H9 (cell line): Measurements from ENCODE around the gene HAL. TPM values are rescaled to one million over a fixed set of nuclear protein-coding genes. Genes with fewer than 3 reads are reported as not detected.

Source experiments
- DNase-seq: peaks from one replicate; pipeline ENCODE4 v3.0.0-alpha.2; 2017
- H2AFZ ChIP-seq: one replicate; pipeline ENCODE4 v1.6.1; 2013; ENCODE audit warnings: mild to moderate bottlenecking, low read length, control low read depth, moderate library complexity
- H2AK5ac ChIP-seq: 2 replicates; pipeline ENCODE4 v1.6.1; 2013; ENCODE audit warnings: low read length, control low read depth, mixed read lengths; ENCODE audit not compliant: insufficient read length
- H2BK120ac ChIP-seq: one replicate; pipeline ENCODE4 v1.6.1; 2013; ENCODE audit warnings: low read depth, mild to moderate bottlenecking, low read length, control low read depth, inconsistent platforms; ENCODE audit not compliant: poor library complexity, severe bottlenecking
- H2BK12ac ChIP-seq: 2 replicates; pipeline ENCODE4 v1.6.1; 2013; ENCODE audit warnings: low read length, control low read depth, mixed read lengths, low read depth; ENCODE audit not compliant: insufficient read length
- H2BK15ac ChIP-seq: 2 replicates; pipeline ENCODE4 v1.6.1; 2013; ENCODE audit warnings: low read depth, low read length, control low read depth
- H2BK20ac ChIP-seq: one replicate; pipeline ENCODE4 v1.6.1; 2013; ENCODE audit warnings: low read depth, mild to moderate bottlenecking, low read length, control low read depth, inconsistent platforms; ENCODE audit not compliant: poor library complexity, severe bottlenecking
- H2BK5ac ChIP-seq: 2 replicates; pipeline ENCODE4 v1.6.1; 2013; ENCODE audit warnings: low read length, control low read depth, mixed read lengths; ENCODE audit not compliant: insufficient read length
- H3K14ac ChIP-seq: 2 replicates; pipeline ENCODE4 v1.6.1; 2013; ENCODE audit warnings: low read length, control low read depth; ENCODE audit not compliant: insufficient read depth
- H3K18ac ChIP-seq: 2 replicates; pipeline ENCODE4 v1.6.1; 2013; ENCODE audit warnings: low read depth, mild to moderate bottlenecking, mixed read lengths, low read length, control low read depth; ENCODE audit not compliant: insufficient read length
- H3K23ac ChIP-seq: 2 replicates; pipeline ENCODE4 v1.6.1; 2013; ENCODE audit warnings: low read length, control low read depth, mixed read lengths, low read depth; ENCODE audit not compliant: insufficient read length
- H3K23me2 ChIP-seq: 2 replicates; pipeline ENCODE4 v1.6.1; 2013; ENCODE audit warnings: low read depth, mild to moderate bottlenecking, mixed read lengths, low read length, control low read depth; ENCODE audit not compliant: insufficient read length, poor library complexity, severe bottlenecking
- H3K27ac ChIP-seq: 2 replicates; pipeline ENCODE4 v1.5.1; 2013; ENCODE audit warnings: low read length, control low read depth, mixed read lengths, low read depth; ENCODE audit not compliant: insufficient read length
- H3K27me3 ChIP-seq: 2 replicates; pipeline ENCODE4 v1.6.1; 2013; ENCODE audit warnings: low read length, control low read depth, inconsistent platforms; ENCODE audit not compliant: insufficient read depth
- H3K4ac ChIP-seq: 2 replicates; pipeline ENCODE4 v1.6.1; 2013; ENCODE audit warnings: low read depth, mild to moderate bottlenecking, control low read depth, inconsistent platforms, low read length, moderate library complexity
- H3K4me1 ChIP-seq: 2 replicates; pipeline ENCODE4 v1.6.1; 2013; ENCODE audit warnings: low read length, control low read depth, inconsistent platforms; ENCODE audit not compliant: insufficient read depth
- H3K4me2 ChIP-seq: 2 replicates; pipeline ENCODE4 v1.6.1; 2013; ENCODE audit warnings: low read length, control low read depth, mixed read lengths; ENCODE audit not compliant: insufficient read length, insufficient read depth
- H3K56ac ChIP-seq: 2 replicates; pipeline ENCODE4 v1.6.1; 2013; ENCODE audit warnings: low read depth, mild to moderate bottlenecking, mixed read lengths, low read length, control low read depth; ENCODE audit not compliant: insufficient read length
- H3K79me1 ChIP-seq: 2 replicates; pipeline ENCODE4 v1.6.1; 2013; ENCODE audit warnings: low read depth, mild to moderate bottlenecking, moderate library complexity, low read length, control low read depth, inconsistent platforms; ENCODE audit not compliant: insufficient read depth, poor library complexity, severe bottlenecking
- H3K79me2 ChIP-seq: 2 replicates; pipeline ENCODE4 v1.6.1; 2013; ENCODE audit warnings: low read length, control low read depth, inconsistent platforms; ENCODE audit not compliant: insufficient read depth
- H3K9ac ChIP-seq: 2 replicates; pipeline ENCODE4 v1.6.1; 2013; ENCODE audit warnings: low read length, control low read depth, mixed read lengths; ENCODE audit not compliant: insufficient read length; ENCODE audit errors: extremely low read depth
- H3K9me3 ChIP-seq: one replicate; pipeline ENCODE4 v1.6.1; 2013; ENCODE audit warnings: low read depth, low read length, inconsistent platforms; ENCODE audit not compliant: control insufficient read depth
- H3T11ph ChIP-seq: one replicate; pipeline ENCODE4 v1.6.1; 2013; ENCODE audit warnings: mild to moderate bottlenecking, low read length, control low read depth, inconsistent platforms
- H4K20me1 ChIP-seq: one replicate; pipeline ENCODE4 v1.6.1; 2013; ENCODE audit not compliant: control insufficient read depth, insufficient read length, insufficient read depth
- H4K5ac ChIP-seq: 2 replicates; pipeline ENCODE4 v1.6.1; 2013; ENCODE audit warnings: low read depth, mild to moderate bottlenecking, mixed read lengths, low read length, control low read depth; ENCODE audit not compliant: insufficient read length
- H4K8ac ChIP-seq: replicated peaks from 2 replicates; pipeline ENCODE4 v1.6.1; 2013; ENCODE audit warnings: low read length, control low read depth, mixed read lengths, low read depth; ENCODE audit not compliant: insufficient read length
- H4K91ac ChIP-seq: 2 replicates; pipeline ENCODE4 v1.6.1; 2013; ENCODE audit warnings: low read depth, mild to moderate bottlenecking, moderate library complexity, mixed read lengths, low read length, control low read depth; ENCODE audit not compliant: insufficient read length
- H3K27ac Mint-ChIP-seq, 3 experiments: 2 replicates in 2 of 3; 3 replicates in 1 of 3; pipeline ENCODE4 v1.8.0; 2020 to 2021; ENCODE audit warnings: mixed read lengths in 3 of 3, mild to moderate bottlenecking in 1 of 3, moderate library complexity in 1 of 3
- H3K27me3 Mint-ChIP-seq: 2 replicates; pipeline ENCODE4 v1.8.0; 2021; ENCODE audit warnings: low read depth, mild to moderate bottlenecking, moderate library complexity, mixed read lengths
- H3K36me3 Mint-ChIP-seq, 3 experiments: 2 replicates in 2 of 3; 3 replicates in 1 of 3; pipeline ENCODE4 v1.8.0; 2020 to 2021; ENCODE audit warnings: low read depth in 3 of 3, mixed read lengths in 3 of 3; ENCODE audit not compliant: insufficient read depth in 1 of 3
- H3K4me1 Mint-ChIP-seq, 2 experiments: 2 replicates each; pipeline ENCODE4 v1.8.0; 2020; ENCODE audit warnings: mixed read lengths in 2 of 2
- H3K4me3 Mint-ChIP-seq, 2 experiments: 2 replicates in 1 of 2; 3 replicates in 1 of 2; pipeline ENCODE4 v1.8.0; 2020 to 2021; ENCODE audit warnings: mild to moderate bottlenecking in 2 of 2, mixed read lengths in 2 of 2, moderate library complexity in 1 of 2
- H3K9me3 Mint-ChIP-seq, 2 experiments: 2 replicates in 1 of 2; 3 replicates in 1 of 2; pipeline ENCODE4 v1.8.0; 2020; ENCODE audit warnings: mild to moderate bottlenecking in 2 of 2, mixed read lengths in 2 of 2, moderate library complexity in 1 of 2
- CTCF ChIP-seq: fragments of 200-600 bp; sonication (generic); conservative IDR thresholded peaks from 3 replicates; pipeline ENCODE4 v1.8.0; 2021; ENCODE audit warnings: antibody characterized with exemption, mild to moderate bottlenecking
- WGBS: extraction: QIAGEN DNeasy Blood & Tissue Kit; methylation state at CpG from one replicate; pipeline ENCODE4 v1.1.7; 2013; ENCODE audit warnings: missing lambda C conversion rate, low lambda C conversion rate, mixed read lengths; ENCODE audit not compliant: insufficient read length; ENCODE audit errors: extremely low coverage; 5-methylcytosine and 5-hydroxymethylcytosine counted together
- total RNA-seq: library from RNA; stranded (reverse); gene quantifications from 2 replicates; pipeline ENCODE4 v1.2.1, GENCODE V29; 2021

The HAL gene
- total RNA-seq, 1 experiment from 2014 or later: 0.35 TPM

GRCh38 chr12:95989504-95990123 is 6.5 kb downstream of the HAL start:
- H3K23ac ChIP-seq: no peak overlapping the region
- H2BK12ac ChIP-seq: no peak overlapping the region
- no peak overlapping the region for H4K8ac ChIP-seq
- H3K18ac ChIP-seq: no peak overlapping the region
- no peak overlapping the region for H2BK120ac ChIP-seq
- no peak overlapping the region for H4K91ac ChIP-seq
- no peaks in the 10 kb centered on the region for H3K9me3 ChIP-seq
- no peak overlapping the region for H3K4me2 ChIP-seq
- no peak overlapping the region for H3K4me3 Mint-ChIP-seq
- H3K9ac ChIP-seq: no peak overlapping the region
- no peaks in the 10 kb centered on the region for H3K36me3 Mint-ChIP-seq
- H2BK20ac ChIP-seq: no peak overlapping the region
- WGBS: no CpG with 5 or more reads among the region's 4 CpGs
- no peaks in the 10 kb centered on the region for H3K9me3 Mint-ChIP-seq
- H3K14ac ChIP-seq: no peak overlapping the region
- no peak overlapping the region for H2AK5ac ChIP-seq
- peaks cover 8% of the 10 kb centered on the region; the same call in 1 of the 2 replicates for H3K4me1 ChIP-seq
- H3K27me3 ChIP-seq: no peaks in the 10 kb centered on the region
- H2BK5ac ChIP-seq: no peak overlapping the region
- H3K4me1 Mint-ChIP-seq: peaks cover 34 to 35% of the 10 kb centered on the region in 2 experiments
- no peak overlapping the region for H4K5ac ChIP-seq
- H3K27ac Mint-ChIP-seq: no peak overlapping the region
- no peaks in the 10 kb centered on the region for H3K79me1 ChIP-seq
- no peak overlapping the region for H3T11ph ChIP-seq
- H3K23me2 ChIP-seq: no peaks in the 10 kb centered on the region
- no peak for DNase-seq
- H3K4ac ChIP-seq: no peak overlapping the region
- no peak for TF ChIP-seq CTCF
- H3K56ac ChIP-seq: no peak overlapping the region
- no peak overlapping the region for H2AFZ ChIP-seq
- H4K20me1 ChIP-seq: no peaks in the 10 kb centered on the region
- H3K27me3 Mint-ChIP-seq: peaks cover 6% of the 10 kb centered on the region
- H3K79me2 ChIP-seq: no peaks in the 10 kb centered on the region
- H2BK15ac ChIP-seq: no peak overlapping the region
- H3K27ac ChIP-seq: no peak overlapping the region
